GM12874 (cell line): Measurements from ENCODE around the gene HHAT.

Source experiments
- TF ChIP-seq, protein P1 (sequence below): IDR thresholded peaks from 2 replicates; pipeline ENCODE4 v1.5.1; 2011; ENCODE audit warnings: low read depth, mild to moderate bottlenecking, control low read depth, low read length, moderate library complexity; ENCODE audit not compliant: insufficient read depth

HHAT gene

DNA sequence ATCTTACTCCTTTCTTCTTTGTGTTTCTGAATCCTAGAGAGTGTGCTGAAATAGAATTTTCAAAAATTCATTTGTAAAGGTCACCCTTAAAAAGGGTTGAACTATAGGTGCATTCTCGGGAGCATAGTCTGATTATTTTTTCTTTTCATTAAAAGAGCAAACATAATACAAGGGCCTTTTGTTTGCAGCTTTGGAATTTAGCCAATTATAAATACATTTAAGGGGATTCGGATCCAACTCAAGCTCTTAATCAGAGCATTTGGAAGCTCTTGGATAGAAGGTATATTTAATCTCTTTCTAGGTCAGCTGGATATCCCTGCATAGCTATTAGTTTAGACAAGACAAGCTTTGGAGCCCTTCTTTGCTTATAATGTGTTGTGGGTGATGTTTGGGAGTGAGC lies 321.7 kb downstream of the HHAT start:
- TF ChIP-seq, protein P1, sequence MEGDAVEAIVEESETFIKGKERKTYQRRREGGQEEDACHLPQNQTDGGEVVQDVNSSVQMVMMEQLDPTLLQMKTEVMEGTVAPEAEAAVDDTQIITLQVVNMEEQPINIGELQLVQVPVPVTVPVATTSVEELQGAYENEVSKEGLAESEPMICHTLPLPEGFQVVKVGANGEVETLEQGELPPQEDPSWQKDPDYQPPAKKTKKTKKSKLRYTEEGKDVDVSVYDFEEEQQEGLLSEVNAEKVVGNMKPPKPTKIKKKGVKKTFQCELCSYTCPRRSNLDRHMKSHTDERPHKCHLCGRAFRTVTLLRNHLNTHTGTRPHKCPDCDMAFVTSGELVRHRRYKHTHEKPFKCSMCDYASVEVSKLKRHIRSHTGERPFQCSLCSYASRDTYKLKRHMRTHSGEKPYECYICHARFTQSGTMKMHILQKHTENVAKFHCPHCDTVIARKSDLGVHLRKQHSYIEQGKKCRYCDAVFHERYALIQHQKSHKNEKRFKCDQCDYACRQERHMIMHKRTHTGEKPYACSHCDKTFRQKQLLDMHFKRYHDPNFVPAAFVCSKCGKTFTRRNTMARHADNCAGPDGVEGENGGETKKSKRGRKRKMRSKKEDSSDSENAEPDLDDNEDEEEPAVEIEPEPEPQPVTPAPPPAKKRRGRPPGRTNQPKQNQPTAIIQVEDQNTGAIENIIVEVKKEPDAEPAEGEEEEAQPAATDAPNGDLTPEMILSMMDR: no peak

DNA sequence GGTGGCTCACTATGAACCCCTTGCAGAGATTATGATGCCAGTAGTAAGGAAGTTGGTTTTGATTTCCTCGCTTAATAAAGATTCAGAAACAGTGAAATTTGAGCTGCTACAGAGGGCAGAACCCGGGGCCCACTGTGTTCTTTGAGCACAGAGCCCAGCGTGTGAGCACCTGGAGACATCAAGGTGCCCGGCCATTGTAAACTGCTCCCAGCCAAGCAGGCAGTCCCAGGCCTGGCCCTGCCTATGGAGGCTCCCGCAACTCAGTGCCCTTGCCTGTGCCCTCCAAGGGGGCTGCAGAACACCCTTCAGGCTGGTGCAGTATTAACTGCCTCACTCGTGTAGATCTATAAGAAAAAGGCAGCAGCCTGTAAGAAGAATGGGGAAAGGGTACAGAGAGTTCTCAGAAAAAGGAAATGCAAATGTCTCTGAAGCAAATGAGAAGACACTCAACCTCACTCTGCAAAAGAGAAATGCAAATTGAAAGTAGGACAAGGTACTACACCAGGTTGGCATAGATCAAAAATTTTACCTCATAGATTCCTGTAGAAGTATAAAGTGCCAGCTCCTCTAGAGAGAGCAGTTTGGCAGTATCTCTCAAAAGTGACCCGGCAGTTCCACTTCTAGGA lies 323.7 kb downstream of the HHAT start:
- TF ChIP-seq, protein P1: no peak

DNA sequence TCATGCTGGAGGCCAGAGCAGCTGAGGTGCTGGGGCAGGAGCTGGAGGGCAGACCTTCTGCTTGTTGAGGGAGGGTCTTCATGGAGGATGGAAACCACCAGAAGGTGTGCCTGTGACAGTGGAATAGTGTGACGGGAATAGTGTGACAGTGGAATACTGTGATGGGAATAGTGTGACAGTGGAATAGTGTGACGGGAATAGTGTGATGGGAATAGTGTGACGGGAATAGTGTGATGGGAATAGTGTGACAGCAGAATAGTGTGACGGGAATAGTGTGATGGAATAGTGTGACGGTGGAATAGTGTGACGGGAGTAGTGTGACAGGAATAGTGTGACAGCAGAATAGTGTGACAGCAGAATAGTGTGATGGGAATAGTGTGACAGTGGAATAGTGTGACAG lies 325.1 kb downstream of the HHAT start:
- TF ChIP-seq, protein P1: no peak

DNA sequence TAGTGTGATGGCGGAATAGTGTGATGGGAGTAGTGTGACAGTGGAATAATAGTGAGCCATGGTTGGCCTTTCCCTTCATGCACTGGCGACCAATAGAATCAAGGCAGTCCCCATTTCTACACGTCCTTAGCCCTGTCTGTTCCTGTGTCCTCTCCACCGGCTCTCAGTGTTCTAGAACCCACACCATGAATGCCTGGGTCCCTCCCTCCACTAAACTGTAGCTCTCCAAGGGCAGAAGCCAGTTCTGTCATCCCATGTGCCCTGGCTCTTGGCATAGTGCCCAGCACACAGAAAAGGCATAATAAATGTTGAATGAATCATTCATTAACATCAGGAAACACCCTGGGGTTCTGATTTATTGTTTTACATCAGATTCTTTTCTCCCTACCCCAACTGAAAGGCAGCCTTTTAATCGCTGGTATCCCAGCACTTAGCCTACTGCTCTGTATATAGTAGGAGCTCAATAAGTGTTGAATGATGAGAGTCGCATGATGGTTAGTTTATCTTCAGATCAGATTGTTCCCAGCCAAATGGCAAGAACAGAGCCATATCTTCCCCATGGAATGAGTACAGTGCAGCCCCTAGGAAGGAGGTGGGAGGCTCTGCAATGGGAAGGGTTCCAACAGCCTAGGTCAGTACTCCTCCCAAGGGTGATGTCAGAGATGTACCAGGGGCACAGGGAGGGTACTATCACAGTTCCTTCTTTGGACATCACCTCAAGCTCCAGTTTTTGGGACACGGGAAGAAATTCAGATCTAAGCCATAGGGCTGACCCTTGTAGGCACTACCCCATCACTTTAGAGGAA lies 325.7 kb downstream of the HHAT start:
- TF ChIP-seq, protein P1: no peak

DNA sequence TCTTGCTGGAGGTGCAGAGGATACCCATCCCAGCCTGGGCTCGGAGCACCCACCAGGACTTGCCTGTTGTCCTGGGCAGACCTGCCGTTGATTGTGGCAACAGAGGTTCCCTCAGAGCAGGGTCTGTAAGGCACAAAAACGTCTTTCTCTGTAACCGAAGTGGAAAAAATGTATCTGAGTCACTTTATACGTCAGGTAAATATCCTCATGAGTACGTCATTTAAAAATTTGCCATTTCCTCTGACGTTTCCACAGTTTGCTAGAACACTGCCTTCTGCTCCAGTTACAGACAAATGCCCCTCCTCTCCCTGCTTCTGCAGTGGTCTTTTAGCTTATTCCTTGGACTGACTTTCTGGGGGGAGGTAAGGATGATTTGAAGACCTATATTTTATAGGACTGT lies 326.8 kb downstream of the HHAT start:
- TF ChIP-seq, protein P1: no peak

DNA sequence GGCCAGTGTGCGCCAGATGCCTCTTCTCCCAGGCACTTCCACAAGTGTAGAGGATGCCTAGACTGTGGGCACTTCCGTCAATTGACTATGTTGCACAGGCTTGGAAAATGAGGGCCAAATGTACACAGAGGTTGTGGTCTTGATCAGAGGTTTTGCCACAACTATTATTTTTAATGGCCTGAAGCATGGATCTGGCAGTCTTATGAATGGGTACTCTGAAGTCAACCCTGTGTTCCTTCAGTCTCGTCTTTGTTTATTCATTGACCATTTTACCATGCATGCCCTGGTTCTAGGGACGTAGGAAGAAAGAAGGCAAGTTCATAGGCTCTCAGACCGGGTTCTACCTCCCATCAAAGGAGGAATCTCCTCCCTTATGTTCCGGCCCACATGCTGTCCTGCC lies 329.1 kb downstream of the HHAT start:
- TF ChIP-seq, protein P1: no peak

DNA sequence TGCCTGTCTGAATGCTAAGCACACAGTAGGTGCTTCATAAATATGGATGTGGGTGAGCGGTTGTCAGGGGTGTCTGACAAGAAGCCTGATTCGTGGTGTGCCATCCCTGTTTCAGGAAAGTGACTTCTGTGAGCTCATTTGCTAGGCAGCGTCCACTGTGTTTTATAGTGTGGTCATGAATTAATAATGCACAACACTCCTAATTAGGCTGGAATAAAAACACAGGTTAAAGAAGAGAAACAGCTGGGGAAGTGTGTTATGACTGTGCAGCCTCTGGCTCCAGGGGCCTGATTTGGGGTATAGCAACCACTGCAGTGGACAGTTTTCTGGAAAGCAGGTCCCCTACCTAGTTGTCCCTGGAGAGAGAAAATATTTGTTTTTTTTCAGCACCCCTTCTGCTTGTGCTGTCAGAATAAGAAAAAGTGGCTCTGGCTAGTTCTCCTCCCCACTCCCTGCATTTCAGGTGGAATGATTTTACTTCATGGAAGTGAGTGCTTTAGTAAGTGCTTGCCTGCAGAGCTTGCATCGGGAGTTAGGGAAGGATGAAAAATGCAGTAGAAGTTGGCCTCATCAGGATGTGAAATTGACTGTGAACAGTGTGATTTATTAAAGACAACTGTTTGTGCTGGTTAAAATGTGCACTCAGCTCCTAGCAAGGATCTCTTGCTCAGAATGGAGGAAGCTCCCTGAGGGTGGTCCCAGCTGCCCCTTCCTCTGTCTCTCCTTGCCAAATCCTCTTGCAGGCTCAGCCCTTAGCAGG lies 333.8 kb downstream of the HHAT start:
- TF ChIP-seq, protein P1: no peak
